ENCODE results near the gene ANXA11.

Gene ANXA11

DNA sequence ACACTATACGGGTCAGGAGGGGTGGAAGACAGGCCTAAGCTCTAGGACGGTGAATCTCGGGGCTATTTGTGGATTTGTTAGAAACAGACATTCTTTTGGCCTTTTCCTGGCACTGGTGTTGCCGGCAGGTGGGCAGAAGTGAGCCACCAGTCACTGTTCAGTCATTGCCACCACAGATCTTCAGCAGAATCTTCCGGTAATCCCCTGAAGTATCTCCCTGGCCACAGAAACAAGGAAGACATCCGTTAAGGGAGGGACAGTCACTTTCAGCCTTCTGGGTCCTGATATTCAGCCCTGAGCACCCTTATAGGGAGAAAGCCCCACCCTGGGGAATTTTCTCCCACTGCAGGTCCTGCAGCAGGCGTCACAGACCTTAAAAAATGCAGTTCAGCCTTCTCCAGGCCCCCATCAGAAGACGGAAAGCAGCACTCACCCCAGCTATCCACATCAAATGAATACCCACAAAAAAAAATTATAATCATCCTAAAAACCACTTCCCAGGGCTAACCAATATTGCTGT is 49.6 kb downstream of the ANXA11 start:
- no peaks in the 10 kb centered on the region for H3F3A ChIP-seq (ENCODE audit: control insufficient read depth, insufficient read depth)
- no peaks in the 10 kb centered on the region for H3K4me1 ChIP-seq (ENCODE audit: control insufficient read depth, low read length)
- H3K9me2 ChIP-seq (replicated peaks; ENCODE audit: control insufficient read depth, low read length), result no peaks in the 10 kb centered on the region
- no peaks in the 10 kb centered on the region for H4K20me1 ChIP-seq (ENCODE audit: control insufficient read depth, insufficient read depth, low read depth, low read length)
- no peak overlapping the region for H3K27ac ChIP-seq (ENCODE audit: low read depth, low read length)
- H3K36me3 ChIP-seq (ENCODE audit: control insufficient read depth, low read length), result peaks cover 42% of the 10 kb centered on the region
- H3K4me3 ChIP-seq (ENCODE audit: low read length), result no peak overlapping the region
- TF ChIP-seq, protein P1, sequence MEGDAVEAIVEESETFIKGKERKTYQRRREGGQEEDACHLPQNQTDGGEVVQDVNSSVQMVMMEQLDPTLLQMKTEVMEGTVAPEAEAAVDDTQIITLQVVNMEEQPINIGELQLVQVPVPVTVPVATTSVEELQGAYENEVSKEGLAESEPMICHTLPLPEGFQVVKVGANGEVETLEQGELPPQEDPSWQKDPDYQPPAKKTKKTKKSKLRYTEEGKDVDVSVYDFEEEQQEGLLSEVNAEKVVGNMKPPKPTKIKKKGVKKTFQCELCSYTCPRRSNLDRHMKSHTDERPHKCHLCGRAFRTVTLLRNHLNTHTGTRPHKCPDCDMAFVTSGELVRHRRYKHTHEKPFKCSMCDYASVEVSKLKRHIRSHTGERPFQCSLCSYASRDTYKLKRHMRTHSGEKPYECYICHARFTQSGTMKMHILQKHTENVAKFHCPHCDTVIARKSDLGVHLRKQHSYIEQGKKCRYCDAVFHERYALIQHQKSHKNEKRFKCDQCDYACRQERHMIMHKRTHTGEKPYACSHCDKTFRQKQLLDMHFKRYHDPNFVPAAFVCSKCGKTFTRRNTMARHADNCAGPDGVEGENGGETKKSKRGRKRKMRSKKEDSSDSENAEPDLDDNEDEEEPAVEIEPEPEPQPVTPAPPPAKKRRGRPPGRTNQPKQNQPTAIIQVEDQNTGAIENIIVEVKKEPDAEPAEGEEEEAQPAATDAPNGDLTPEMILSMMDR (IDR thresholded peaks at IDR 0.05; ENCODE audit: low read depth, low read length, poor library complexity, severe bottlenecking), result no peak
- TF ChIP-seq EZH2phosphoT487 (IDR thresholded peaks at IDR 0.05; ENCODE audit: borderline replicate concordance, low read length), result no peak
- H3K4me2 ChIP-seq (ENCODE audit: low read length), result no peak overlapping the region
- no peaks in the 10 kb centered on the region for H3K9me3 ChIP-seq (ENCODE audit: control insufficient read depth, insufficient read depth, low read length)
- H3K79me2 ChIP-seq (ENCODE audit: control insufficient read depth, low read length), result no peaks in the 10 kb centered on the region
- no peaks in the 10 kb centered on the region for H3K27me3 ChIP-seq (ENCODE audit: control insufficient read depth, low read length)

DNA sequence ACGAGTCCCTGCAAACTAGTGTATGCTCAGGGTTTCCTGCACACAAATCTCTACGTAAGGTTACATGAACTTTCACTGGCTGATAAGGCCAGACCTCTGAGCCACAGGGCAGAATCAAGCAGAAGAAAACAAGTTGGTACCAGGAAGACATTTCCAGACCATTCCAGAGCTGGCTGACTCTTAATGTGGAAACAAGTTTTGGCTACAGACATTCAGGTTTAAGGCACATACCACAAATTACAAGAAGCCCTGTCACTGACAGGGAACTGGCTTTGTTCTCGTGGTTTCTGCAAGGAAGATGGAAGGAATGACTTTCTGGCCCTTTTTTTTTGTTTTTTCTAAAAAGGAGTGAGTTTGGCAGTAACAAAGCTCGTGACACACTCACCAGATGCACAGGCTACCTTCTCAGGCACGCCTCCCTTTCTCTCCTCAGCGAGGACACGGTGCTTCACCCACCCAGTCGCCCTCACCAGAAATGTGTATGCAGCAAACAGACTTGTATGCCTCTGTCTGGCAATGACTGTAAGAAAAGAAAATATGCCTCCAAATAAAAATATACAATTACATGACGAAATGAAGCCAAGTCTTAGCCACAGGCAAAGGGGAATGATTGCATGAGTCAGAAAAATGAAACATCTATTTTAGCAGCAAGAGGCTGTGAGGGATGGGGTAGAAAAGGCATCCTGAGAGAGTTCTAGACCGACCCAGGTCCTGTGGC is 50.2 kb downstream of the ANXA11 start:
- Histone ChIP-seq H4K20me1 (ENCODE audit: control insufficient read depth, insufficient read depth, low read depth, low read length) (no peaks in the 10 kb centered on the region), H3K79me2 (ENCODE audit: control insufficient read depth, low read length) (no peaks in the 10 kb centered on the region), H3K4me3 (ENCODE audit: low read length) (no peak overlapping the region), H3K27me3 (ENCODE audit: control insufficient read depth, low read length) (no peaks in the 10 kb centered on the region), H3F3A (ENCODE audit: control insufficient read depth, insufficient read depth) (no peaks in the 10 kb centered on the region), H3K9me2 (replicated peaks; ENCODE audit: control insufficient read depth, low read length) (no peaks in the 10 kb centered on the region), H3K36me3 (ENCODE audit: control insufficient read depth, low read length) (peaks cover 42% of the 10 kb centered on the region), H3K4me1 (ENCODE audit: control insufficient read depth, low read length) (no peaks in the 10 kb centered on the region), H3K9me3 (ENCODE audit: control insufficient read depth, insufficient read depth, low read length) (no peaks in the 10 kb centered on the region), H3K27ac (ENCODE audit: low read depth, low read length) (no peak overlapping the region), H3K4me2 (ENCODE audit: low read length) (no peak overlapping the region)
- TF ChIP-seq, protein P1 (IDR thresholded peaks at IDR 0.05; ENCODE audit: low read depth, low read length, poor library complexity, severe bottlenecking), result no peak
- no peak for TF ChIP-seq EZH2phosphoT487 (IDR thresholded peaks at IDR 0.05; ENCODE audit: borderline replicate concordance, low read length)

DNA sequence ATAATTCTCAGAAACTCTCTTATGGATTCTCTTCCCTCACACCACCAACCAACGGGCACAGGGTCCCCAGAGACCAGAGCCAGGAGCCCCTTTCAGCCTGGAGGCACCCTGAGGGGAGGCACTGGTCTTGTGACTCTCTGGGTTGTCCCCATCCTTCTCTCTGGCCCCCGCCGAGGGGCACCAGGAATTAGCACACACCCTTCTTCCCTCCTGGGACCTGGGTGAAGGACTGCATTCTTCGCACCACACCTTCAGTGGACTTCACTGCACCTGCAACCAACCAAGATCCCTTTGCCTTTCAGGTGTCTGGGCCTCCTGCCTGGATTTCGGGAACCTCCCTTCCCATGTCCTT is 50.7 kb downstream of the ANXA11 start:
- Histone ChIP-seq H3K4me2 (ENCODE audit: low read length) (no peak overlapping the region), H3K36me3 (ENCODE audit: control insufficient read depth, low read length) (peaks cover 40% of the 10 kb centered on the region), H3K27me3 (ENCODE audit: control insufficient read depth, low read length) (no peaks in the 10 kb centered on the region), H3F3A (ENCODE audit: control insufficient read depth, insufficient read depth) (no peaks in the 10 kb centered on the region), H3K9me2 (replicated peaks; ENCODE audit: control insufficient read depth, low read length) (no peaks in the 10 kb centered on the region), H3K9me3 (ENCODE audit: control insufficient read depth, insufficient read depth, low read length) (no peaks in the 10 kb centered on the region), H3K27ac (ENCODE audit: low read depth, low read length) (no peak overlapping the region), H3K79me2 (ENCODE audit: control insufficient read depth, low read length) (no peaks in the 10 kb centered on the region), H3K4me1 (ENCODE audit: control insufficient read depth, low read length) (no peaks in the 10 kb centered on the region), H3K4me3 (ENCODE audit: low read length) (no peak overlapping the region), H4K20me1 (ENCODE audit: control insufficient read depth, insufficient read depth, low read depth, low read length) (no peaks in the 10 kb centered on the region)
- TF ChIP-seq, protein P1 (IDR thresholded peaks at IDR 0.05; ENCODE audit: low read depth, low read length, poor library complexity, severe bottlenecking), result no peak
- TF ChIP-seq EZH2phosphoT487 (IDR thresholded peaks at IDR 0.05; ENCODE audit: borderline replicate concordance, low read length), result no peak

Data from DOHH2 (cell line).